Erythroblast (primary cell): Measurements from ENCODE around the gene ACBD7.

ENCODE experiments used
- GATA1 ChIP-seq: IDR thresholded peaks from 2 replicates; pipeline ENCODE4 v1.6.1; 2011; ENCODE audit warnings: low read depth, mild to moderate bottlenecking, control low read depth, low read length, moderate library complexity
- POLR2A ChIP-seq: IDR thresholded peaks from 2 replicates; pipeline ENCODE4 v1.6.1; 2011; ENCODE audit warnings: mild to moderate bottlenecking, low read length

DNA sequence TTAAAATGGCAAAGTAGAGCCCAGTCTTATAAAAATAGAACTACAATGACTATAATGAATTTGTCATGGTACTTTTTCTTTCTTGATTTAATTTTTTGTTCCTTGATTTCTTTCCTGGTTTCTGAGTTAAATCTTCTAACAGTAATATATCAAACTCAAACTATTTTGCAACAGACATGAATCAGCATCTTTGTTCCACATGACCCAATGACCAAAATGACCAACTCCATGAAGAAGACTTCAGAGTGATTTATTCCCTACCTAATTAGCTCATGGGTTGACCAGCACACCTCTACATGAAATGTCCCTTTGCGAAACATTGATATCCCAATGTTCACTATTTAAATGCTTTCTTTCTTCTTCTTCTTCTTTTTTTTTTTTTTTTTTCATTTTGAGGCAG, 49.1 kb upstream of the ACBD7 start:
- no peak for TF ChIP-seq POLR2A
- no peak for TF ChIP-seq GATA1
